BJ (cell line): ENCODE data around the gene AREG. TPM values are rescaled to one million over a fixed set of nuclear protein-coding genes. Genes with fewer than 3 reads are reported as not detected.

ENCODE experiments used
- CTCF ChIA-PET: fragments of 350-600 bp; formaldehyde crosslinking; extraction: SDS; loops from one replicate; lab custom pipeline; 2021; ENCODE audit warnings: antibody characterized with exemption, inconsistent platforms; lab: Yijun Ruan, JAX
- POLR2A ChIA-PET: fragments of 300-600 bp; sonication (Branson Sonifier 250); formaldehyde crosslinking; extraction: SDS; loops from one replicate; lab custom pipeline; 2021; ENCODE audit warnings: antibody characterized with exemption; lab: Charles Lee
- DNase-seq: peaks from one replicate; pipeline ENCODE4 v3.0.0-alpha.2; 2011; ENCODE audit warnings: low read depth
- H3K27me3 ChIP-seq: 2 replicates; pipeline ENCODE4 v1.6.0; 2011; ENCODE audit warnings: low read length; ENCODE audit not compliant: control insufficient read depth, insufficient read depth
- H3K36me3 ChIP-seq: 2 replicates; pipeline ENCODE4 v1.5.1; 2011; ENCODE audit warnings: low read length; ENCODE audit not compliant: control insufficient read depth, insufficient read depth
- H3K4me3 ChIP-seq: 2 replicates; pipeline ENCODE4 v1.5.1; 2011; ENCODE audit warnings: low read depth, mild to moderate bottlenecking, control low read depth, low read length
- CTCF ChIP-seq: IDR thresholded peaks from 2 replicates; pipeline ENCODE4 v1.5.1; 2011; ENCODE audit warnings: low read depth, mild to moderate bottlenecking, control low read depth, inconsistent platforms, low read length, moderate library complexity; ENCODE audit not compliant: insufficient read depth
- polyA plus RNA-seq: library from polyadenylated mRNA; depleted of rRNA; stranded (reverse); fragments of >200 nt; gene quantifications from 2 replicates; pipeline ENCODE4 v1.2.3, GENCODE V29; 2011

The AREG gene
- polyA plus RNA-seq, 1 experiment, result 0.07 TPM

- no peak overlapping the region for H3K4me3 ChIP-seq
- no peak for DNase-seq
- H3K27me3 ChIP-seq, result no peaks in the 10 kb centered on the region
- CTCF ChIA-PET, result interaction anchor here (0.9 to 1.3 kb wide), 2 partner anchors 25 to 42 kb away, joined by 3 read pairs; partner anchors contain the start of gene AREG
- no peaks in the 10 kb centered on the region for H3K36me3 ChIP-seq
- TF ChIP-seq CTCF, result no peak
- POLR2A ChIA-PET, result no interaction called here
Measured at GRCh38 chr4:74402692-74403456, 42.1 kb upstream of the AREG start.

- DNase-seq, result no peak
- Histone ChIP-seq H3K27me3 (no peaks in the 10 kb centered on the region), H3K36me3 (no peaks in the 10 kb centered on the region), H3K4me3 (no peak overlapping the region)
- CTCF ChIA-PET, result no interaction called here
- POLR2A ChIA-PET, result no interaction called here
- TF ChIP-seq CTCF, result no peak
Measured at GRCh38 chr4:74407891-74408290, 37.0 kb upstream of the AREG start.

- CTCF ChIA-PET, result no interaction called here
- TF ChIP-seq CTCF, result no peak
- DNase-seq, result no peak
- POLR2A ChIA-PET, result no interaction called here
- Histone ChIP-seq H3K36me3 (no peaks in the 10 kb centered on the region), H3K4me3 (no peak overlapping the region), H3K27me3 (no peaks in the 10 kb centered on the region)
Measured at GRCh38 chr4:74408639-74409038, 36.3 kb upstream of the AREG start.

- no peaks in the 10 kb centered on the region for H3K36me3 ChIP-seq
- H3K27me3 ChIP-seq, result no peaks in the 10 kb centered on the region
- POLR2A ChIA-PET, result no interaction called here
- no peak for TF ChIP-seq CTCF
- H3K4me3 ChIP-seq, result no peak overlapping the region
- DNase-seq, result no peak
- CTCF ChIA-PET, result interaction anchor here (1.1 kb wide), 1 partner anchor 10 kb away, joined by 3 read pairs; no protein-coding TSS in a partner anchor
Measured at GRCh38 chr4:74410272-74410671, 34.7 kb upstream of the AREG start.

- CTCF ChIA-PET, result no interaction called here
Measured at GRCh38 chr4:74412225-74412624, 32.7 kb upstream of the AREG start.

More at GRCh38 chr4:74412225-74412624, 32.7 kb upstream of the AREG start:
- H3K27me3 ChIP-seq, result no peaks in the 10 kb centered on the region
- no peak for TF ChIP-seq CTCF
- DNase-seq, result no peak
- no peak overlapping the region for H3K4me3 ChIP-seq
- H3K36me3 ChIP-seq, result no peaks in the 10 kb centered on the region
- POLR2A ChIA-PET, result no interaction called here
